ENCODE data around the gene C1orf167.

C1orf167 gene

DNA sequence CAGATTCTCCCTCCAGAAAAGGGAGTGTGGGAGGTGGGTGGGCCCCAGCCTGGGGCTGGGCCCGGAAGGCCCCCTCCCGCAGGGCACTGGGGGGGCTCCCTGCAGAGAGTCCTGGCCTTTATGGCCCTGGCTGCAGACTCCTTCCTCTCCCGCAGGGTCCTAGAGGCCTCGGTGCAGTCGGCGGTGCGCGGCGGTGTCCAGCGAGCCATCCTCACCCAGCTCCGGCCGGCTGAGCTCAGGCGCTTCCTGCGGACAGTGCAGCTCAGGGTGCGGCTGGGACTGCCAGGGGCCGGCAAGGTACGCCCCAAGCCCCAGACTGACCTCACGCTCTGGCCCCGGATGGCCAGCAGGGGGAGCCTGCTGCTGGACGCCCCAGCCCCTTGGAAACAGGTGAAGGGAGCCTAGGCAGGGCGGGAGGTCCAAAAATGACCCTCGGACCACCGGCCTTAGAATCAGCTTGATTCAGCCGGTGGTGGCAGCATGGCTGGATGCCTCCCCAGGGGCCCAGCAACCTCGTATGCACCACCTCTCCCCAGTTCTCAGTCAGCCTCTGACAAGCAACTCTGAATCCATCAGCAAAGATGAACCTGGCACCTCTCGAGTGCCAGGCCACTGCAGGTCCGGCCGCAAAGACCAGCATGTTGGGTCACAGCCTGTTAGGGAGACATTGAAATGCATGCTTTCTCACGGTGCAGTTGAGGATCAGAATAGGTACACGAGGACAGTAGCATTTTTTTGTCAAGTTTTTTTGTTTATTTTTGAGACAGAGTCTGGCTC, 23.2 kb downstream of the C1orf167 start:
- no peak for DNase-seq (ENCODE audit: low read depth, low spot score)

DNA sequence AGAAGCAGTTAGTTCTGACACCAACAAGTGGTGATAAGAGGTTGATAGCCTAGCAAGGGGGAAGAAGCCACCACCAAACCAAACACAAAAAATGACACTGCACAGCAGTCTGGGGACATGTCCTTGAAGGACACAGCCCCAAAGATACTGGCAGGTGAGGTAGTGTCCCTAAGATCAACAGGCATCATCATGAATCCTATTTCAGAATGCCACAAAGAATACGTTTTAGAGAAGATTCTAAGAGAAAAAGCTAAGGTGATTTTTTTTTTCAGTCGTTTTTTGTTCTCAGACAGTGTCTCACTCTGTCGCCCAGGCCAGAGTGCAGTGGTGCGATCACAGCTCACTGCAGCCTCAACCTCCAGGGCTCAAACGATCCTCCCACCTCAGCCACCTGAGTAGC, 24.2 kb downstream of the C1orf167 start:
- no peak for DNase-seq (ENCODE audit: low read depth, low spot score)

DNA sequence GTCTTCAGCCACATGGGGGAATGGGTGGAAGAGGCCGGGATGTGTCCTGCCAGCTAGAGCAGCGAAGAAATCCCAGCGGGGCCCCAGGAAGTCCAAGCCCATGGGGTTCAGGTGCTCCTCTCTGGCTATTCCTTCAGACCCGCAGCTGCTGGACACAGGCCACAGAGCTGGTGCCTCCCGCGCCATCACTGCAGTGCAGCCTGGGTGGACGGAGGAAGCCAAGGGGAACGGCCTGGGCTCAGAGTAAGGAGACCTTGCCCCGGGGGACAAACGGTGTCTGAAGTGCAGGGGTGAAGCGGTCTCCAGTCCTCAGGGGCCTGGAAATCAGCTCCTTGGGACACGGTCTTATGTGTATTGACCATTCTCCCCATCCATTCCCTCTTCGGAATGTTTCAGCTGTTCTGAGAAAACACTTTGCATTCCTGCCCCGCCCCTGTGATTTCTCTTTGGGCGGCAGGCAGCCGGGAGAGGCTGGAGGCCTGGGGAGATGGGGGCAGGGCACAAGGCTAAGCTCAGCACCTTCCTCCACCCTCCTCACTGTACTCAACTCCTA, 25.3 kb downstream of the C1orf167 start:
- no peak for DNase-seq (ENCODE audit: low read depth, low spot score)

DNA sequence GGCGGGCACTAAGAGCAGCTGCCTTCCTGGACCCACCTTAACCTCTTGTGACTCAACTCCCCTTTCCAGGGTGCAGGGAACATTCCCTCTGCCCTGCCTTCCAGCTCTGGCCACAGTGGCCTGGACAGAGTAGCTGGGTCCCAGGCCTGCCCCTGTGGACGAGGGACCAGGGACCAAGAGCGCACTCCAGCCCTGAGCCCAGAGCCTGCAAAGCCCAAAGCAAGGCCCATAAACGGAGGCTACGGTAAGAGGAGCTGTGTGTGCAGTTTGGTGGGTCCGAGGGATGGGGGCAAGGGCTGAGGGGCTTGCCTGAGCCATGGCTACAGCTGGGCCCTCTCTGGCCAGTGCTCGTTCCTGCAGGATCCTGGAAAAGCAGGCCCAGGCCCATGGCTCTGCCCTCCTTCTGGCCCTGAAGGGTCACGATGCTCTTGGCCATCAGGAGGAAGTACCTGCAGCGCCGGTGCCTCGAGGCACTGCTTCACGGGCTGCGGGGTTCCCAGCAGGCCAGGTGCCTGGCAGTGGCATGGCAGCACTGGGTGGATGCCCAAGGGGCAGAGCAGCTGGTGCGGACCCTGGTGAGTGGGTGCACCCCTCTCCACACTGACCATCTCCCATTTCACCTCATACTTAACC, 25.9 kb downstream of the C1orf167 start:
- no peak for DNase-seq (ENCODE audit: low read depth, low spot score)

DNA sequence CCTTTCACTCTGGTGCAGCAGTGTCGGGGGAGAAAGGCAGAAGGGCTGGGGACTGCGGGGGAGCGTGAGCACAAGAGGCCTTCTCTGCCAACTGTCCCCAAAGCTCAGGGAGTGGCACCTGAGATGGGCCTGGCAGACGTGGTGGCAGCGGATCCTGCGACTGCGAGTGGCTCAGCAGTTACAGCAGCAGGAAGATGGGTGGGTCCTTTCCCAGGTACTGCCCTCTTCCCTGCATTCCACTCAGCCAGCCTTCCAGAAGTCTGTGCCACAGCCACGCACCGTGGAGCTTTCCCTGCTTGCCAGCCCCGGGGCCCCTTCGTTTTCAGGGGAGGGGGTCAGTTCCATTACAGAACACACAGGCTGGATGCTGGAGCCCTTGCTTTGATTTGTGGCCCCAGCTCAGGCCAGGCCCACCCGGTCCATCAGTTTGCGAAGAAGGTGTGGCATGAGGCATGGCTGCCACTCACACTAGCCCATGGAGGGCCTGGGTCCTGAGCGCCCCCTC, 26.6 kb downstream of the C1orf167 start:
- DNase-seq (ENCODE audit: low read depth, low spot score) = no peak

GRCh38 chr1:11789126-11790067, 27.4 kb downstream of the C1orf167 start:
- no peak for DNase-seq (ENCODE audit: low read depth, low spot score)

DNA sequence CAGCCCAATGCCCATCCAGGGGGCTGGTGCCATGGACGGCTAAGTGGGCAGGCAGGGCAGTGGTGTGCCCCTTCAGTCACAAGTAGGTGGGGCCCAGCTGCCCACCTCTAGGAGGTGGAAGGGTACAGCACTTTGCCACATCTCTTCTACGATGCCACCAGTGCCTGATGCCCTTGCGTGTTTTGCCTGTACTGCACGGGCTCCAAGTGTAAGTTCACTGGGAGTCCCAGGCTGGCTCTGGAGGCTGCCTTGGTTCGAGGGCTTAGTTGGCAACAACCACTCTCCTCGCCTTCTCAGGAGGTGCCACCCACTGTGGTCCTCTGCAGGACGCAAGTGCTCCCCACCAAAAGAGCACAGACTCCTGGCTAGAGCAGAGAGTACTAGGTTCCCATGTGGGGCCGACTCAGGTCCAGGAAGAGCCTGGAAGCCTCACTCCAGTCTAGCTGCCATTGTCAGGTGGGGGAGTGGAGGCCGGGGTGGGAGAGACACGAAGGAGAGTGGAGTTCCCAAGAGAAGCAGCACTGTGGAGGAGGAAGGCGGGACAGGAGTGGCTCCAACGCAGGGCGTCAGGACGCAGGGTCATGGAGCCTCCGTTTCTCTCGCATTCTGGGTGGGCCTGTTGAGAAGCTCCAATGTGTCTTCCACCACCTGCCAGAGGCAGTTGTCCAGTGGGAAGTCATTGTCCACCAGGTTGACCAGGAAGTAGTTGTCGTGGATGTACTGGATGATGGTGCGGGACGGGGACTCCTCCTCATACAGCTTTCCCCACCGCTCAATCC, 28.3 kb downstream of the C1orf167 start:
- no peak for DNase-seq (ENCODE audit: low read depth, low spot score)

DNA sequence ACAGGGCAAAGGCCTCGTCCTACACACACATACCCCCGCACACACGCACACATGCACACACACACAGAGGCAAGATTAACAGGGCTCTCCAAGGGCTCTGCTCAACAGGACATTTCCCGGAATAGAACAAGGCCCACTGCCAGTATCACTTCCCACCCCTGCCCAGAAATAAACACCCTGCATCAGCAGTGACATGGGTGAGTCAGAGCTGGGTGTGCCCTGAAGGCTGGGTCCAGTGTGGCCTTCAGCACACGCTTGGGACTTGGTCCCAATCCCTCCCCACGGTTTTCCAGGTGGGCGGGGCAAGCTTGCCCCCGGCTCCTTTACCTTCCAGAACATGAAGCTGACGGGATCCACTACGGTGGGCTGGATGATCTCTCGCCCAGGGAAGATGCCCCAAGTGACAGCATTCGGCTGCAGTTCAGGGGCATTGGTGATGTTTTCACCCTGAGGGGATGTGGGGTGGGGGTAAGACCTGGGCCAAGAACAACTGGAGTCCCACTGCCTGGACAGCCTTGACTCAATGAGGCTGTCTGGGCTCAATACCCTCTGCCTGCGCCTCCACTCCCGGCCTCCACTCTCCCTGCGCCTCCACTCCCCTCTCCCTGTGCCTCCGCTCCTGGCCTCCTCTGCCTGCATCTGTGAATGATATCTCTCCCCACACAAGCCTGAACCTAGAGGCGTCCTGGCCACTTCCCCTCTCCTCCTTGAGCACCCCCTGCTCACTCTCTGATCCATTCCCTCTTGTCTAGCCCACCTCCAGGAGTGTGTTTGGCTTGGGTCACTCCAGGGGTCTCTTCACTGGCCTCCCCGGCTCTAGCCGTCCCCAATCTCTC, 29.1 kb downstream of the C1orf167 start:
- no peak for DNase-seq (ENCODE audit: low read depth, low spot score)

- DNase-seq (ENCODE audit: low read depth, low spot score) = no peak
These were observed 30.1 kb downstream of the C1orf167 start for GRCh38 chr1:11792106-11792505.

DNA sequence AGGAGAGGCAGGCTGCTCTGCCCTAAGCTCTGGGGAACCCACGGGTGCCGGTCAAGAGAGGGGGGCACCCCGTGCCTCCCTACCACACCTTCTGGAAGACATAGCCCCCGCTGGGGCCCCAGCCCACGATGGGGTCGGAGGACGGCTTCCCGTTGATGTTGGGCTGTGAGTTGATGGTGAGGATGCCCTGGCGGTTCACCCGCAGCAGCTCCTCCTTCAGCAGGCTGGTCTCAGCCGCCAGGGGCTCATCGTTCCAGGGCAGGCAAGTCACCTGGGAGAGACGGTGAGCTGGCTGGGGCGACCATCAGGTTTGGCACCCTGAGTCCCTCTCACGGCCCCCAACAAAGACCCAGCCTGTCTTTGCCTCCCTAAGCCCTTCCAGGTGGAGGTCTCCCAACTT, 31.8 kb downstream of the C1orf167 start:
- no peak for DNase-seq (ENCODE audit: low read depth, low spot score)

DNA sequence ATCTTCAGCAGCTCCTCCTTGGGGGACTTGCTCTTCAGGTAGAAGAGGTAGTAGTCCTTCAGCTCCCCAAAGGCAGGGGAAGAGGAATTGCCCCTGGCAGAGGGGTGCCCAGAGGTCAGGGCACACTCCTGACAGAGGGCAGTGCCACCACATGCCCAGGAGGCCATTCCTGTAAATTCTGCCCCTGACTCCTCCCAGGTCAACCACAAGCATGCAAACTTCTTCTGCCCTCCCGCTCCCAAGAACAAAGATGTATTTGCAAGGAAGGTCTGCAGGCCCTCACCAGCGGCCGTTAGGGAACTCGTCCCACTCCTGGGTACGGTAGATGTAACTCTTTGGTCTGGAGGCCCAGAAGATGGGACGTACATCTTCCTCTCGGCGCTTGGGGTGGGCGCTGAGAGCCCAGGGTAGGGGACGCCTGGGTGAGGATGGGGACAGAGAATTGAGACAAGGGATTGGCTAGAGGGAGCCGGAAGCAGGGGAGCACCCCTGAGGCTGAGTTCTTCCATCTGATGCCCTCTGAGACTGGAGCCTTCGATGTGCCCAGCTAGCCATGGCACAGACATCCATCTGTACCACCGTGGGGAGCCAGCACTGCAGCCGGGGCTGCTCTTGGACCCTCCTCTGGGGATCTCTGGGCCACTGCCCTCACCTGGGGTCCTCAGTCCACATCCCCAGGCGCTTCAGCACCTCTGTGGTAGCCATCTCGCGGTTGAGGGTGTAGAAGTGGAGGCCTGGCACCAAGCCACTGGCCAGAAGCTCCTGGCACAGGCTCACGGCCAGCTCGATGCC, 32.6 kb downstream of the C1orf167 start:
- no peak for DNase-seq (ENCODE audit: low read depth, low spot score)

DNA sequence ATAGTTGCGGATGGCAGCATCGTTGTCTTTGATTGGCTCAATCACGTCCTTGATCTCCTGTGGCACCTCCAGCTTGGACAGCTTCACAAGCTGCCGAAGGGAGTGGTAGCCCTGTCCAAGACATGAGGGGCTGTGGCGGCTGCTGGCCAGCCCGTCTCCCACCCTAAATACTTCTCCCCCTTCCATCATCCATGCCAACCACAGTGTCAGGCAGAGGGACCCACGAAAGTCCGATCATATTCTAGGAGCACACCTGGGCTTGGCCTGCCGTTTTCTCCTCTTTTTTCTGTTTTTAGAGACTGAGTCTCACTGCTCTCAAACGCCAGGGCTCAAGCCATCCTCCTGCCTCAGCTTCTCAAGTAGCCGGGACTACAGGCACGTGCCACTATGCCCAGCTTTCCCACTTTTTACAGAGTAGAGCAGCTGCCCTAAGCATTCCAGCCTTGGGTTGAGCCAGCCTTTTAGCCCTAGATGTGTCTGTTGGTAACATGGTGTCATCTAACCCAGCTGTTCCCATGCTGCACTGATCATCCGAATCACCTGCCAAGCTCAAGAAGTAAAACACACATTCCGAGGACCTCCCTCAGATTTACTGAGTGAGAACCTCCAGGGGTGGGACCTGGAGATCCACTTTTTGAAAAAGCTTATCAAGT, 33.4 kb downstream of the C1orf167 start:
- no peak for DNase-seq (ENCODE audit: low read depth, low spot score)

DNA sequence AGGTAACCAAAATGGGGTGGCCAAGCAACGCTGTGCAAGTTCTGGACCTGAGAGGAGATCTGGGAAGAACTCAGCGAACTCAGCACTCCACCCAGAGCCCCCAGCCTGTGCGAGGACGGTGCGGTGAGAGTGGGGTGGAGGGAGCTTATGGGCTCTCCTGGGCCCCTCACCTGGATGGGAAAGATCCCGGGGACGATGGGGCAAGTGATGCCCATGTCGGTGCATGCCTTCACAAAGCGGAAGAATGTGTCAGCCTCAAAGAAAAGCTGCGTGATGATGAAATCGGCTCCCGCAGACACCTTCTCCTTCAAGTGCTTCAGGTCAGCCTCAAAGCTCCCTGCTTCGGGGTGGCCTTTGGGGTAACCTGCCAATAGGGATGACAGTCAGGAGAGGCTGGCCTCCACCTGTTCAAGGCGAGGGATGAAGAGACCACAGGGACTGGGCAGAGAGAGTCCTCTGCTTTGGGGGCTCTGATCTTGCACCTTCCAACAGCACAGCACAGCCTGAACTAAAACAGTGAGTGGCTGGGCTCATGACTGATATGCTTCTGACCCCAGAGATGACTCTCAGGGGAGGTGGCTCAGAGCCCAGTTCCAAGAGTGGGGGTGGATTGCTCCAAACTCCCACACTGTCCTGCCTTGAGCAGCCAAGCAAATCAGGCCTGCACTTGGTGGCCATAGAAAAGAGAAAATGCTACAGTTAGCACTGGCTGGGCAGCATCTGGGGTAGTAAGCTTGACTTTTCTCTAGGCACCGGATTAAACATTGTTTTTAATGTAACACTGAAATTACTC, 34.2 kb downstream of the C1orf167 start:
- DNase-seq (ENCODE audit: low read depth, low spot score) = no peak

- DNase-seq (ENCODE audit: low read depth, low spot score) = no peak
These were observed 35.7 kb downstream of the C1orf167 start for GRCh38 chr1:11797525-11798216.

- DNase-seq (ENCODE audit: low read depth, low spot score) = no peak
These were observed 37.1 kb downstream of the C1orf167 start for GRCh38 chr1:11799099-11799498.

GRCh38 chr1:11799896-11800295, 37.9 kb downstream of the C1orf167 start:
- DNase-seq (ENCODE audit: low read depth, low spot score) = no peak

GRCh38 chr1:11800391-11800755, 38.4 kb downstream of the C1orf167 start:
- no peak for DNase-seq (ENCODE audit: low read depth, low spot score)

Data from activated CD4-positive, CD25-positive, alpha-beta regulatory T cell treated with anti-CD3 and anti-CD28 coated beads, Interleukin-2, amount 50 U/mL, for 16 hours (primary cell).